SK-N-SH (cell line): ENCODE measurements around the gene CSTPP1. TPM values are rescaled to one million over a fixed set of nuclear protein-coding genes. Genes with fewer than 3 reads are reported as not detected.

Experiments used
- CTCF ChIA-PET: fragments of 300-600, 350-600 bp; formaldehyde crosslinking; extraction: SDS; loops from one replicate; lab custom pipeline; 2021; lab: Yijun Ruan, JAX
- POLR2A ChIA-PET: fragments of 350-600 bp; sonication (Branson Sonifier 250); formaldehyde crosslinking; extraction: SDS; loops from one replicate; lab custom pipeline; 2020; ENCODE audit warnings: antibody characterized with exemption, inconsistent platforms; lab: Yijun Ruan, JAX
- DNase-seq: peaks from one replicate; pipeline ENCODE4 v3.0.0; 2012
- H2AFZ ChIP-seq: fragments of 200-600 bp; sonication (generic); 2 replicates; pipeline ENCODE4 v1.8.1; 2016; ENCODE audit warnings: antibody characterized with exemption, mild to moderate bottlenecking, low read depth
- H3F3A ChIP-seq: fragments of 200-600 bp; sonication (generic); replicated peaks from 2 replicates; pipeline ENCODE3; 2016; ENCODE audit warnings: antibody characterized with exemption, mild to moderate bottlenecking; ENCODE audit not compliant: insufficient read depth
- H3K27ac ChIP-seq, 2 experiments: fragments of 200-500 bp in 1 of 2; fragments of 200-600 bp in 1 of 2; sonication (Bioruptor generic) in 1 of 2; sonication (generic), shearing (Covaris generic) in 1 of 2; 2 replicates each; pipeline versions ENCODE4 v1.5.1 to v1.6.1; 2014 to 2016; ENCODE audit warnings: low read depth in 2 of 2, inconsistent platforms in 1 of 2, low read length in 1 of 2, mild to moderate bottlenecking in 1 of 2, mixed read lengths in 1 of 2
- H3K27me3 ChIP-seq: fragments of 200-600 bp; sonication (generic), shearing (Covaris generic); 2 replicates; pipeline ENCODE4 v1.6.1; 2016; ENCODE audit warnings: mixed run types; ENCODE audit not compliant: insufficient read depth
- H3K36me3 ChIP-seq, 2 experiments: fragments of 200-500 bp in 1 of 2; fragments of 200-600 bp in 1 of 2; sonication (Bioruptor generic) in 1 of 2; sonication (generic) in 1 of 2; replicated peaks in 1 of 2; 2 replicates each; pipeline versions ENCODE3 to v1.5.1; 2014 to 2016; ENCODE audit warnings: low read length in 1 of 2, mild to moderate bottlenecking in 1 of 2; ENCODE audit not compliant: insufficient read depth in 2 of 2, control insufficient read depth in 1 of 2
- H3K4me1 ChIP-seq, 2 experiments: fragments of 200-500 bp in 1 of 2; fragments of 200-600 bp in 1 of 2; sonication (Bioruptor generic) in 1 of 2; sonication (generic), shearing (Covaris generic) in 1 of 2; 2 replicates each; pipeline versions ENCODE4 v1.5.1 to v1.6.1; 2014 to 2016; ENCODE audit warnings: low read depth in 1 of 2, low read length in 1 of 2, mixed run types in 1 of 2; ENCODE audit not compliant: insufficient read depth in 2 of 2, control insufficient read depth in 1 of 2
- H3K4me2 ChIP-seq: fragments of 200-600 bp; sonication (generic), shearing (Covaris generic); 2 replicates; pipeline ENCODE4 v1.6.1; 2017; ENCODE audit warnings: mixed run types
- H3K4me3 ChIP-seq, 2 experiments: fragments of 200-500 bp in 1 of 2; fragments of 200-600 bp in 1 of 2; sonication (Bioruptor generic) in 1 of 2; sonication (generic), shearing (Covaris generic) in 1 of 2; 2 replicates each; pipeline versions ENCODE4 v1.5.1 to v1.8.1; 2014 to 2016; ENCODE audit warnings: low read depth in 2 of 2, inconsistent platforms in 1 of 2, low read length in 1 of 2, mild to moderate bottlenecking in 1 of 2, mixed read lengths in 1 of 2, moderate library complexity in 1 of 2
- H3K79me2 ChIP-seq: fragments of 200-600 bp; sonication (generic); 2 replicates; pipeline ENCODE4 v1.8.1; 2017; ENCODE audit warnings: mild to moderate bottlenecking; ENCODE audit not compliant: insufficient read depth
- H3K9ac ChIP-seq: fragments of 200-600 bp; sonication (generic); 2 replicates; pipeline ENCODE4 v1.6.1; 2017; ENCODE audit warnings: mixed run types
- H3K9me2 ChIP-seq: fragments of 200-600 bp; sonication (generic); 2 replicates; pipeline ENCODE4 v1.6.1; 2017; ENCODE audit warnings: mixed run types
- H3K9me3 ChIP-seq: fragments of 200-600 bp; sonication (generic); 2 replicates; pipeline ENCODE4 v1.6.1; 2017; ENCODE audit warnings: mixed run types, mild to moderate bottlenecking, moderate library complexity
- H4K20me1 ChIP-seq: fragments of 200-600 bp; sonication (generic); 2 replicates; pipeline ENCODE4 v1.6.1; 2017; ENCODE audit warnings: mild to moderate bottlenecking, mixed run types; ENCODE audit not compliant: insufficient read depth
- CHD2 ChIP-seq: fragments of 150-350 bp; IDR thresholded peaks from 2 replicates; pipeline ENCODE4 v1.6.1; 2018; ENCODE audit warnings: low read length; ENCODE audit not compliant: partially characterized antibody
- ELF1 ChIP-seq: IDR thresholded peaks from 2 replicates; pipeline ENCODE4 v1.4.0; 2012
- EP300 ChIP-seq, 2 experiments: IDR thresholded peaks; 2 replicates each; pipeline versions ENCODE4 v1.4.0 to v1.6.1; 2012; ENCODE audit warnings: borderline replicate concordance in 1 of 2, low read depth in 1 of 2, low read length in 1 of 2
- FOXJ3 ChIP-seq: sonication (generic); formaldehyde crosslinking; IDR thresholded peaks from 2 replicates; pipeline ENCODE4 v1.5.1; 2020; ENCODE audit warnings: mild to moderate bottlenecking, missing genetic modification reagents
- JUND ChIP-seq: IDR thresholded peaks from 2 replicates; pipeline ENCODE4 v1.4.0; 2012
- MAX ChIP-seq: IDR thresholded peaks from 2 replicates; pipeline ENCODE4 v1.4.0; 2012; ENCODE audit warnings: low read depth
- MEF2A ChIP-seq: IDR thresholded peaks from 2 replicates; pipeline ENCODE4 v1.4.0; 2012; ENCODE audit warnings: low read depth, borderline replicate concordance
- NRF1 ChIP-seq: IDR thresholded peaks from 2 replicates; pipeline ENCODE4 v1.6.1; 2012; ENCODE audit warnings: low read depth, mild to moderate bottlenecking, low read length
- PBX3 ChIP-seq: IDR thresholded peaks from 2 replicates; pipeline ENCODE4; 2012
- POLR2AphosphoS5 ChIP-seq: IDR thresholded peaks from 2 replicates; pipeline ENCODE4 v1.6.1; 2012; ENCODE audit warnings: low read depth, low read length
- RAD21 ChIP-seq: IDR thresholded peaks from 2 replicates; pipeline ENCODE4 v1.6.1; 2012; ENCODE audit warnings: mild to moderate bottlenecking, low read length
- REST ChIP-seq: IDR thresholded peaks from 2 replicates; pipeline ENCODE4 v1.6.1; 2012; ENCODE audit warnings: mild to moderate bottlenecking, low read depth, low read length, moderate library complexity
- RFX5 ChIP-seq: IDR thresholded peaks from 2 replicates; pipeline ENCODE4 v1.6.1; 2012; ENCODE audit warnings: mild to moderate bottlenecking, improper control_type of control experiment, low read length
- TAF1 ChIP-seq: IDR thresholded peaks from 2 replicates; pipeline ENCODE4 v1.6.1; 2012; ENCODE audit warnings: low read depth, mild to moderate bottlenecking, low read length, moderate library complexity, borderline replicate concordance
- TCF12 ChIP-seq: IDR thresholded peaks from 2 replicates; pipeline ENCODE4 v1.4.0; 2012
- USF2 ChIP-seq: fragments of 150-350 bp; IDR thresholded peaks from 2 replicates; pipeline ENCODE4 v1.6.1; 2017; ENCODE audit warnings: antibody characterized with exemption, low read length, low read depth, borderline replicate concordance
- ZBTB33 ChIP-seq: IDR thresholded peaks from 2 replicates; pipeline ENCODE4 v1.4.0; 2012; ENCODE audit warnings: low read depth, borderline replicate concordance
- WGBS: methylation state at CpG from one replicate; pipeline ENCODE4 v1.1.6; 2017; ENCODE audit warnings: low lambda C conversion rate; 5-methylcytosine and 5-hydroxymethylcytosine counted together
- polyA plus RNA-seq, 3 experiments: library from polyadenylated mRNA; depleted of rRNA; stranded (reverse); fragments of >200 nt; gene quantifications; 2 replicates each; pipeline ENCODE4 v1.2.3, GENCODE V29; 2012

Gene CSTPP1
- polyA plus RNA-seq, 1 of the 3 experiments (the other 2 are of a cell fraction), result 85.7 TPM

- no peak for DNase-seq
- peaks cover 34% of the 10 kb centered on the region for H3F3A ChIP-seq
- no peak overlapping the region for H2AFZ ChIP-seq
- H3K36me3 ChIP-seq, result peaks cover 12 to 18% of the 10 kb centered on the region in 2 experiments
- ChIA-PET POLR2A (interaction anchor here (1.4 kb wide), 1 partner anchor 8 kb away, joined by 3 read pairs; the partner anchor contains the start of gene CSTPP1), CTCF (interaction anchor here (0.7 to 6.9 kb wide), 3 partner anchors 26 to 415 kb away, joined by 3 to 27 read pairs (median 3); partner anchors contain the start of gene LRP4)
- no peak overlapping the region for H3K4me2 ChIP-seq
- H3K9me3 ChIP-seq, result no peaks in the 10 kb centered on the region
- H3K4me1 ChIP-seq, result peaks cover 11 to 17% of the 10 kb centered on the region in 2 experiments
- over 99% methylated on average over 4 of the region's 4 CpGs for WGBS
- H3K27me3 ChIP-seq, result no peaks in the 10 kb centered on the region
- H3K27ac ChIP-seq, result no peak overlapping the region; a peak in 1 of 4 replicates
- H3K9me2 ChIP-seq, result no peaks in the 10 kb centered on the region
- no peak overlapping the region for H3K9ac ChIP-seq
- TF ChIP-seq FOXJ3 (CRISPR knock-in tag), result no peak
- no peak for TF ChIP-seq TCF12
- no peak for TF ChIP-seq ZBTB33
- TF ChIP-seq JUND, result no peak
- TF ChIP-seq RFX5, result no peak
- TF ChIP-seq PBX3, result no peak
- no peak for TF ChIP-seq EP300 (IDR thresholded peaks at IDR 0.05; ENCODE audit: borderline replicate concordance in 1 of 2, low read depth in 1 of 2, low read length in 1 of 2)
- TF ChIP-seq TAF1, result no peak
- no peak for TF ChIP-seq ELF1
- no peak for TF ChIP-seq REST
- TF ChIP-seq NRF1, result no peak
- no peak for TF ChIP-seq RAD21
- no peak for TF ChIP-seq MEF2A
- TF ChIP-seq POLR2AphosphoS5, result no peak
- no peak for TF ChIP-seq USF2
- no peak for TF ChIP-seq MAX
- TF ChIP-seq CHD2, result no peak
- H3K79me2 ChIP-seq, result peaks cover 40% of the 10 kb centered on the region; the same call in 1 of the 2 replicates
- H4K20me1 ChIP-seq, result no peaks in the 10 kb centered on the region
- H3K4me3 ChIP-seq, result no peak overlapping the region
These were observed 8.0 kb downstream of the CSTPP1 start for GRCh38 chr11:46944356-46945075.
